HepG2 (cell line): ENCODE results near the gene OGG1. TPM values are rescaled to one million over a fixed set of nuclear protein-coding genes. Genes with fewer than 3 reads are reported as not detected.

Source experiments
- EZH2 ChIP-seq: conservative IDR thresholded peaks from 2 replicates; pipeline ENCODE4 v1.6.1; 2012; ENCODE audit warnings: mild to moderate bottlenecking, low read depth, low read length, moderate library complexity
- FOXM1 ChIP-seq: sonication (generic); formaldehyde crosslinking; IDR thresholded peaks from 2 replicates; pipeline ENCODE4 v1.5.0; 2020; ENCODE audit warnings: missing genetic modification reagents
- HNF1A ChIP-seq, 2 experiments: sonication (generic) in 1 of 2; formaldehyde crosslinking in 1 of 2; IDR thresholded peaks; 2 replicates each; pipeline versions ENCODE4 v1.4.0 to v1.6.1; 2016 to 2020; ENCODE audit warnings: borderline replicate concordance in 1 of 2, low read depth in 1 of 2, mild to moderate bottlenecking in 1 of 2, missing genetic modification reagents in 1 of 2
- IKZF1 ChIP-seq: fragments of 450-650 bp; IDR thresholded peaks from 2 replicates; pipeline ENCODE4 v1.7.1; 2016
- IRF9 ChIP-seq: sonication (generic); formaldehyde crosslinking; IDR thresholded peaks from 2 replicates; pipeline ENCODE4 v1.8.0; 2022; ENCODE audit warnings: missing genetic modification reagents, mild to moderate bottlenecking, borderline replicate concordance
- NFYB ChIP-seq: sonication (generic); formaldehyde crosslinking; IDR thresholded peaks from 2 replicates; pipeline ENCODE4 v1.4.0; 2020; ENCODE audit warnings: missing genetic modification reagents
- NKX3-1 ChIP-seq: sonication (generic); formaldehyde crosslinking; IDR thresholded peaks from 2 replicates; pipeline ENCODE4 v1.5.0; 2020; ENCODE audit warnings: missing genetic modification reagents
- PATZ1 ChIP-seq: sonication (generic); formaldehyde crosslinking; IDR thresholded peaks from 2 replicates; pipeline ENCODE4 v1.4.0; 2020; ENCODE audit warnings: missing genetic modification reagents
- POLR2AphosphoS5 ChIP-seq: IDR thresholded peaks from 2 replicates; pipeline ENCODE4 v1.6.1; 2012; ENCODE audit warnings: low read depth, low read length
- REXO4 ChIP-seq: sonication (generic); formaldehyde crosslinking; IDR thresholded peaks from 2 replicates; pipeline ENCODE4 v1.8.0; 2022; ENCODE audit warnings: missing genetic modification reagents, mild to moderate bottlenecking, borderline replicate concordance
- RFXAP ChIP-seq: sonication (generic); formaldehyde crosslinking; IDR thresholded peaks from 2 replicates; pipeline ENCODE4 v1.4.0; 2020; ENCODE audit warnings: missing genetic modification reagents, borderline replicate concordance
- SOX6 ChIP-seq, 2 experiments: fragments of 450-650 bp in 1 of 2; sonication (generic) in 1 of 2; formaldehyde crosslinking in 1 of 2; IDR thresholded peaks; 2 replicates each; pipeline versions ENCODE4 v1.4.0 to v1.6.1; 2017 to 2020; ENCODE audit warnings: antibody characterized with exemption in 1 of 2, mild to moderate bottlenecking in 1 of 2, missing genetic modification reagents in 1 of 2
- SRSF4 ChIP-seq: fragments of 200-400 bp; formaldehyde crosslinking; IDR thresholded peaks from one replicate; pipeline ENCODE4 v1.6.1; 2018; ENCODE audit warnings: mild to moderate bottlenecking, low read depth, low read length, moderate library complexity; ENCODE audit not compliant: poor library complexity, severe bottlenecking
- TMF1 ChIP-seq: sonication (generic); formaldehyde crosslinking; IDR thresholded peaks from 2 replicates; pipeline ENCODE4 v1.8.1; 2022; ENCODE audit warnings: low read depth, missing genetic modification reagents
- ZNF225 ChIP-seq: sonication (generic); formaldehyde crosslinking; IDR thresholded peaks from 2 replicates; pipeline ENCODE4 v1.4.0; 2020; ENCODE audit warnings: mild to moderate bottlenecking, missing genetic modification reagents
- ZNF343 ChIP-seq: sonication (generic); formaldehyde crosslinking; IDR thresholded peaks from 2 replicates; pipeline ENCODE4 v1.4.0; 2020; ENCODE audit warnings: mild to moderate bottlenecking, missing genetic modification reagents
- ZNF572 ChIP-seq: sonication (generic); formaldehyde crosslinking; IDR thresholded peaks from 2 replicates; pipeline ENCODE4 v1.5.1; 2020; ENCODE audit warnings: mild to moderate bottlenecking, missing genetic modification reagents
- ZSCAN5A ChIP-seq: sonication (generic); formaldehyde crosslinking; IDR thresholded peaks from 2 replicates; pipeline ENCODE4 v1.8.0; 2022; ENCODE audit warnings: mild to moderate bottlenecking, missing genetic modification reagents, borderline replicate concordance
- polyA plus RNA-seq, 8 experiments: library from polyadenylated mRNA; depleted of rRNA in 3 of 8; stranded (reverse) in 7 of 8; unstranded in 1 of 8; fragments of >200 nt; fragmentation: Illumina TruSeq in 4 of 8; extraction: Trizol in 4 of 8; gene quantifications; 2 replicates each; pipeline versions ENCODE4 v1.2.1 to v1.2.3, GENCODE V29; 2011 to 2016; ENCODE audit warnings: low read depth in 4 of 8, missing spikeins in 1 of 8, mixed read lengths in 1 of 8; ENCODE audit not compliant: insufficient read depth in 1 of 8
- total RNA-seq, 5 experiments: library from RNA; depleted of rRNA; stranded (reverse); fragments of >200 nt; fragmentation: Illumina TruSeq; extraction: Trizol; gene quantifications; 2 replicates each; pipeline ENCODE4 v1.2.3, GENCODE V29; 2016; ENCODE audit warnings: low read depth in 1 of 5

Gene OGG1
- total and polyA plus RNA-seq, 2 of the 13 experiments (the other 11 are each of a cell fraction or from before 2014, with no cell fraction given): 28.7 to 33.2 TPM

- TF ChIP-seq NKX3-1 (CRISPR knock-in tag): 0 out of 2 replicates have a peak, but pooled peaks have one; percentile 29
- no peak for TF ChIP-seq EZH2
- TF ChIP-seq FOXM1 (CRISPR knock-in tag): no peak
- no peak for TF ChIP-seq ZSCAN5A (CRISPR knock-in tag)
- TF ChIP-seq RFXAP (CRISPR knock-in tag): no peak
- TF ChIP-seq TMF1 (CRISPR knock-in tag): no peak
- peak; percentile 92 for TF ChIP-seq PATZ1 (CRISPR knock-in tag)
- TF ChIP-seq NFYB (CRISPR knock-in tag): no peak; the same call in 1 of the 2 replicates
- TF ChIP-seq SRSF4: no peak
- TF ChIP-seq IRF9 (CRISPR knock-in tag): no peak
- TF ChIP-seq IKZF1: no peak
- TF ChIP-seq HNF1A (IDR thresholded peaks at IDR 0.05; ENCODE audit: low read depth): no peak
- TF ChIP-seq HNF1A (CRISPR knock-in tag; IDR thresholded peaks at IDR 0.05; ENCODE audit: borderline replicate concordance): peak; percentile 40; the same call in 1 of the 2 replicates
- TF ChIP-seq SOX6 (IDR thresholded peaks at IDR 0.05): no peak
- TF ChIP-seq SOX6 (CRISPR knock-in tag; IDR thresholded peaks at IDR 0.05): peak; percentile 12; the same call in 1 of the 2 replicates
- peak; percentile 61 for TF ChIP-seq POLR2AphosphoS5
- no peak for TF ChIP-seq REXO4
- TF ChIP-seq ZNF572 (CRISPR knock-in tag): no peak
- TF ChIP-seq ZNF225 (CRISPR knock-in tag): no peak
- 0 out of 2 replicates have a peak, but pooled peaks have one; percentile 43 for TF ChIP-seq ZNF343 (CRISPR knock-in tag)
Observed at GRCh38 chr3:9792405-9793160, 42.8 kb downstream of the OGG1 start, which contains the start of the genes ARPC4 and TADA3 (continued).
